Right cardiac atrium (tissue), 5 donors: ENCODE data around the gene ABCC6. TPM values are rescaled to one million over a fixed set of nuclear protein-coding genes. Genes with fewer than 3 reads are reported as not detected.
"Not testable (repeated sequence)": the region's sequence is repeated elsewhere in the genome, so short reads cannot be mapped to it uniquely, and the experiment has no call there.

Experiments
- ATAC-seq, 2 donors: fragments of 200-7000 bp; cut with Tn5 transposase; one replicate each; pipeline versions ENCODE4 v1.8.0 to v1.9.1; 2020; ENCODE audit warnings: moderate library complexity in 2 of 2, mild to moderate bottlenecking in 1 of 2
- DNase-seq, 3 donors: peaks; one replicate each; pipeline ENCODE4 v3.0.0-alpha.2; 2020
- H3K27ac ChIP-seq: one replicate; pipeline ENCODE4 v1.5.1; 2013; ENCODE audit warnings: mild to moderate bottlenecking, low read length, control low read depth, moderate library complexity
- H3K27me3 ChIP-seq: one replicate; pipeline ENCODE4 v1.6.1; 2013; ENCODE audit not compliant: control insufficient read depth, insufficient read depth
- H3K4me1 ChIP-seq: one replicate; pipeline ENCODE4 v1.6.1; 2013; ENCODE audit warnings: low read length; ENCODE audit not compliant: control insufficient read depth, insufficient read depth
- H3K4me3 ChIP-seq: one replicate; pipeline ENCODE4 v1.5.1; 2013; ENCODE audit warnings: low read length, control low read depth
- H3K9me3 ChIP-seq: one replicate; pipeline ENCODE4 v1.6.1; 2013; ENCODE audit warnings: low read length; ENCODE audit not compliant: control insufficient read depth
- WGBS: extraction: QIAGEN DNeasy Blood & Tissue Kit; methylation state at CpG from one replicate; pipeline ENCODE4 v1.1.7; 2013; 5-methylcytosine and 5-hydroxymethylcytosine counted together
- intact Hi-C, 4 donors: fragments of 100-400 bp; cut with DNase I; formaldehyde crosslinking; loops; one replicate each; pipeline versions ENCODE4 v1.11.0 to v1.14.0; 2022 to 2023
- polyA plus RNA-seq: library from polyadenylated mRNA; stranded (reverse); fragments of 200-250 nt; gene quantifications from one replicate; pipeline ENCODE4 v1.2.3, GENCODE V29; 2013
- total RNA-seq, 4 donors: library from RNA; stranded (reverse); fragmentation: NEBNext Ultra II Directional; extraction: Animal tissue kit (Norgen Biotek cat#: 25700); gene quantifications; one replicate each; pipeline ENCODE4 v1.2.1, GENCODE V29; 2021
- donor health status: healthy with polysubstance abuse.
- donor health status: DM: no; HTN: yes; CAD: no.
- donor health status: DM: no; HTN: no; CAD: no.
- donor health status: DM: no; HTN: yes; CAD: no; lungs with severe emphysema.
- donor health status: DM: yes; HTN: yes; CAD: no.

ABCC6 gene
- total and polyA plus RNA-seq, 5 donors, result 2.9 to 7.7 (median 5.4) TPM

- intact Hi-C loops, result no loop called here
- H3K4me1 ChIP-seq, result no peaks in the 10 kb centered on the region
- WGBS, result 86% methylated on average over 3 of the region's 3 CpGs
- H3K27me3 ChIP-seq, result no peaks in the 10 kb centered on the region
- no peak for DNase-seq
- no peak overlapping the region for H3K4me3 ChIP-seq
- H3K9me3 ChIP-seq, result no peaks in the 10 kb centered on the region
- ATAC-seq, result no peak
- H3K27ac ChIP-seq, result no peak overlapping the region
Measured at GRCh38 chr16:16159662-16160061, 63.6 kb downstream of the ABCC6 start.

DNA sequence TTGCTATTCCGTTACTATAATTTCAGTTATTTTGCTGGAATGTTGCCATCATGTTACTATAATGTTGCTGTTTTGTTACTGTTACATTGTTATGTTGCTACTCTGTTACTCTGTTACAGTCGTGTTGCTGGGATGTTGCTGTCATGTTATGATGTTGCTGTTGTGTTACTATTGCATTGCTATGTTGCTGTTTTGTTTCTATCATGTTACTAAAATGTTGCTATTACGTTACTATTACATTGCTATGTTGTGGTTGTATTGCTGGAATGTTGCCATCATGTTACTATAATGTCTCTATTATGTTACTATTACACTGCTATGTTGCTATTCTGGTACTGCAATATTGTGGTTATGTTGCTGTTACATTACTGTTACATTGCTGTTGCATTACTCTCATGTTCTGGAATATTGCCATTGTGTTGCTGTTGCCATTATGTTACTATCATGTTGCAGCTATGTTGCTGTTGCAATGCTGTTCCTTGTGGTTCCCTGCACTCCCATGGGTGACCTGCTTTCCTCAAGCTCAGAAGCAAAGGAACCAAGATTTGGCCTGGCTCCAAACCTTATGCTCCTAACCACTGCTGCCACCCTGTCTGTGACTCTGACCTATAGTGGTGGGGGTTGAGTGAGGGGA lies 64.4 kb downstream of the ABCC6 start:
- ATAC-seq, result no peak
- Histone ChIP-seq H3K27ac (no peak overlapping the region), H3K4me1 (no peaks in the 10 kb centered on the region), H3K4me3 (no peak overlapping the region), H3K27me3 (no peaks in the 10 kb centered on the region), H3K9me3 (no peaks in the 10 kb centered on the region)
- WGBS, result 88% methylated on average over 3 of the region's 3 CpGs
- DNase-seq, result no peak
- intact Hi-C loops, result no loop called here

- Histone ChIP-seq H3K9me3 (no peaks in the 10 kb centered on the region), H3K27me3 (no peaks in the 10 kb centered on the region), H3K4me1 (no peaks in the 10 kb centered on the region), H3K4me3 (no peak overlapping the region), H3K27ac (no peak overlapping the region)
- DNase-seq (no peak), ATAC-seq (no peak)
- 86% methylated on average over 4 of the region's 4 CpGs for WGBS
- intact Hi-C loops, result no loop called here
Measured at GRCh38 chr16:16158082-16158658, 65.1 kb downstream of the ABCC6 start.

GRCh38 chr16:16157166-16157565 lies 66.1 kb downstream of the ABCC6 start:
- no peaks in the 10 kb centered on the region for H3K27me3 ChIP-seq
- H3K27ac ChIP-seq, result no peak overlapping the region
- no peaks in the 10 kb centered on the region for H3K4me1 ChIP-seq
- H3K9me3 ChIP-seq, result no peaks in the 10 kb centered on the region
- WGBS, result 91% methylated on average over 1 of the region's 1 CpG
- DNase-seq (no peak), ATAC-seq (no peak)
- intact Hi-C loops, result no loop called here
- no peak overlapping the region for H3K4me3 ChIP-seq

GRCh38 chr16:16155234-16155633 lies 68.1 kb downstream of the ABCC6 start:
- intact Hi-C loops, result no loop called here
- Histone ChIP-seq H3K27ac (no peak overlapping the region), H3K27me3 (no peaks in the 10 kb centered on the region), H3K9me3 (no peaks in the 10 kb centered on the region), H3K4me3 (no peak overlapping the region), H3K4me1 (no peaks in the 10 kb centered on the region)
- 91% methylated on average over 3 of the region's 3 CpGs for WGBS
- ATAC-seq, result no peak
- no peak for DNase-seq

GRCh38 chr16:16154281-16154951 lies 68.9 kb downstream of the ABCC6 start:
- no peak overlapping the region for H3K27ac ChIP-seq
- no peaks in the 10 kb centered on the region for H3K9me3 ChIP-seq
- 79% methylated on average over 18 of the region's 18 CpGs for WGBS
- intact Hi-C loops, result no loop called here
- H3K4me1 ChIP-seq, result no peaks in the 10 kb centered on the region
- no peak for ATAC-seq
- no peak for DNase-seq
- no peaks in the 10 kb centered on the region for H3K27me3 ChIP-seq
- H3K4me3 ChIP-seq, result no peak overlapping the region

DNA sequence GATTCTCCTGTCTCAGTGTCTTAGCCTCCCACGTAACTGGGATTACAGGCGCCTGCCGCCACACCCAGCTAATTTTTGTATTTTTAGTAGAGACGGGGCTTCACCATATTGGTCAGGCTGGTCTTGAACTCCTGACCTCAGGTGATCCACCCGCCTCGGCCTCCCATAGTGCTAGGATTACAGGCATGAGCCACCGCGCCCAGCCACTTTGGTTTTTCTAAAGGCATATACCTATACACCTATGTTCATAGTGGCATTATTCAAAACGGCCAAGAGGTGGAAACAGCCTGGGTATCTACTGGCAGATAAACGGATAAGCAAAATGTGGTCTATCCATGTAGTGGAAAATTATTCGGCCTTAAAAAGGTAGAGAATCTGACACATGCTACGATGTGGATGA lies 70.3 kb downstream of the ABCC6 start:
- 93% methylated on average over 12 of the region's 12 CpGs for WGBS
- not testable (repeated sequence) for DNase-seq

GRCh38 chr16:16151315-16151714 lies 72.0 kb downstream of the ABCC6 start:
- ATAC-seq, result no peak
- Histone ChIP-seq H3K27ac (no peak overlapping the region), H3K9me3 (no peaks in the 10 kb centered on the region), H3K4me1 (peaks cover 4% of the 10 kb centered on the region), H3K27me3 (no peaks in the 10 kb centered on the region), H3K4me3 (no peak overlapping the region)
- DNase-seq, result no peak
- intact Hi-C loops, result no loop called here
- 87% methylated on average over 8 of the region's 8 CpGs for WGBS

More for the DNA sequence above, 70.3 kb downstream of the ABCC6 start:
- H3K27ac ChIP-seq, intact Hi-C loops, H3K4me3 ChIP-seq, H3K4me1 ChIP-seq, H3K9me3 ChIP-seq, H3K27me3 ChIP-seq, ATAC-seq: not testable (repeated sequence)

GRCh38 chr16:16150878-16151152 lies 72.5 kb downstream of the ABCC6 start:
- H3K9me3 ChIP-seq, result no peaks in the 10 kb centered on the region
- peaks cover 4% of the 10 kb centered on the region for H3K4me1 ChIP-seq
- H3K27me3 ChIP-seq, result no peaks in the 10 kb centered on the region
- H3K27ac ChIP-seq, result peak overlapping the region; percentile 5
- 93% methylated on average over 4 of the region's 4 CpGs for WGBS
- H3K4me3 ChIP-seq, result no peak overlapping the region
- intact Hi-C loops, result no loop called here
- ATAC-seq (no peak), DNase-seq (no peak)

DNA sequence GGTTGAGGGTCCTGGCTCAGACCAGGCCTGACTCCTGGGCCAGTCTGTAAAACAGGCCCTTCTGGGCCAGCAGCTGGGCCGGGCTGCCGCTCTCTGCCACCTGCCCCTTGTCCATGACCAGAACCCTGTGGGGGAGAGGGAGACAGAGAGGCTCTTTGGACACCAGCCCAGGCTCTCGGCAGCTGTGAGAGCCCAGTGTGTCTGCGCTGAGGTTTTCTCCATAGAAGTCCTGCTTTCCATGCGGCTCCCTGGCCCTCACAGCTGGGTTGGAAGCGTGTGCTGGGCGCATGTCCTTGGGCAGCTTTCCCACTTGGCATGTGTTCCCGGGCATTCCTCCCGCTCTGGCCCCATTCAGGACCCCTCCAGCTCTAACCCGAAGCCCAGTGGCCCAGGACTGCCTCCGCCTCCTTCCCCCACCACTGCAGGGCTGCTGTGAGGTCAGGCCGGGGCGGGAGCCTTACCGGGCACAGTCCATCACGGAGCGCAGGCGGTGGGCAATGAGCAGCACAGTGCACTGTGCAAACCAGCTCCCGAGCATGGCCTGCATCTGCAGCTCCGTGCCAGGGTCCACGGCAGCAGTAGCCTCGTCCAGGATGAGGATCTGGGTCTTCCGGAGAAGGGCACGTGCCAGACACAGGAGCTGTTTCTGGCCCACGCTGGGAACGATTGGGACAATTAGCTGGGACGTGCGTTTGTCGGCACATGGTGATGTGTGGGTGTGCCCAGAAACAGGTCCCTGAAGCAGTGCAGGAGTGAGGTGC lies 73.0 kb downstream of the ABCC6 start:
- ATAC-seq, result peak; percentile 75 to 89
- intact Hi-C loops, result no loop called here
- peak overlapping the region; percentile 34 for H3K27ac ChIP-seq
- H3K27me3 ChIP-seq, result no peaks in the 10 kb centered on the region
- H3K9me3 ChIP-seq, result no peaks in the 10 kb centered on the region
- H3K4me1 ChIP-seq, result peaks cover 4% of the 10 kb centered on the region
- no peak overlapping the region for H3K4me3 ChIP-seq
- DNase-seq, result peak; percentile 64 to 91 (median 88)
- WGBS, result 22% methylated on average over 28 of the region's 28 CpGs

- Histone ChIP-seq H3K9me3 (no peaks in the 10 kb centered on the region), H3K4me1 (peaks cover 4% of the 10 kb centered on the region), H3K27ac (peak overlapping the region; percentile 34), H3K4me3 (no peak overlapping the region), H3K27me3 (no peaks in the 10 kb centered on the region)
- ATAC-seq (peak; percentile 16 to 19), DNase-seq (no peak)
- 76% methylated on average over 10 of the region's 10 CpGs for WGBS
- intact Hi-C loops, result no loop called here
Measured at GRCh38 chr16:16149710-16150116, 73.6 kb downstream of the ABCC6 start.
